ENCODE data around the gene MBD1.
"Not testable (repeated sequence)": the region's sequence is repeated elsewhere in the genome, so short reads cannot be mapped to it uniquely, and the experiment has no call there.

MBD1 gene

DNA sequence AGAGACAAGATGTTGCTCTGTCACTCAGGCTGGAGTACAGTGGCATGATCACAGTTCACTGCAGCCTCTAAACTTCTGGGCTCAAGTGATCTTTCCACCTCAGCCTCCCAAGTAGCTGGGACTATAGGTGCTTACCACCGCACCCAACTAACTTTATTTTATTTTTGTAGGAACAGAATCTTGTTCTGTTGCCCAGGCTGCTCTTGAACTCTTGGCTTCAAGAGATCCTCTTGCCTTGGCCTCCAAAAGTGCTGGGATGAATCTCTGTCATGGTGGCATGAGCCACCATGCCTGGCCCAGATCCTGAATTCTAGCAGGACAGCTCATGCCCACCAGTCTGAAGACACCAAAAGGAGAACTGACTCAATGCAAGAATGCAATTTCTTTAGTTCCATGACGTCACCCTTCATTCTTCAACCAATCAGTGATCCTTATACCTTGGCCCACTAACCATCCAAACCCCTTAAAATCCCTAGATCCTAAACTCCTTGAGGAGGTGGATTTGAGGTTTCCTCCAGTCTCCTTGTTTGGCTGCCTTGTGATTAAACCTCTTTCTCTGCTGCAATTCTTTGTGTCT, 31.8 kb upstream of the MBD1 start:
- TF ChIP-seq, protein P1, sequence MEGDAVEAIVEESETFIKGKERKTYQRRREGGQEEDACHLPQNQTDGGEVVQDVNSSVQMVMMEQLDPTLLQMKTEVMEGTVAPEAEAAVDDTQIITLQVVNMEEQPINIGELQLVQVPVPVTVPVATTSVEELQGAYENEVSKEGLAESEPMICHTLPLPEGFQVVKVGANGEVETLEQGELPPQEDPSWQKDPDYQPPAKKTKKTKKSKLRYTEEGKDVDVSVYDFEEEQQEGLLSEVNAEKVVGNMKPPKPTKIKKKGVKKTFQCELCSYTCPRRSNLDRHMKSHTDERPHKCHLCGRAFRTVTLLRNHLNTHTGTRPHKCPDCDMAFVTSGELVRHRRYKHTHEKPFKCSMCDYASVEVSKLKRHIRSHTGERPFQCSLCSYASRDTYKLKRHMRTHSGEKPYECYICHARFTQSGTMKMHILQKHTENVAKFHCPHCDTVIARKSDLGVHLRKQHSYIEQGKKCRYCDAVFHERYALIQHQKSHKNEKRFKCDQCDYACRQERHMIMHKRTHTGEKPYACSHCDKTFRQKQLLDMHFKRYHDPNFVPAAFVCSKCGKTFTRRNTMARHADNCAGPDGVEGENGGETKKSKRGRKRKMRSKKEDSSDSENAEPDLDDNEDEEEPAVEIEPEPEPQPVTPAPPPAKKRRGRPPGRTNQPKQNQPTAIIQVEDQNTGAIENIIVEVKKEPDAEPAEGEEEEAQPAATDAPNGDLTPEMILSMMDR (IDR thresholded peaks at IDR 0.05; ENCODE audit: low read depth, low read length): no peak
- no peak for DNase-seq (ENCODE audit: extremely low read depth, low read depth)

DNA sequence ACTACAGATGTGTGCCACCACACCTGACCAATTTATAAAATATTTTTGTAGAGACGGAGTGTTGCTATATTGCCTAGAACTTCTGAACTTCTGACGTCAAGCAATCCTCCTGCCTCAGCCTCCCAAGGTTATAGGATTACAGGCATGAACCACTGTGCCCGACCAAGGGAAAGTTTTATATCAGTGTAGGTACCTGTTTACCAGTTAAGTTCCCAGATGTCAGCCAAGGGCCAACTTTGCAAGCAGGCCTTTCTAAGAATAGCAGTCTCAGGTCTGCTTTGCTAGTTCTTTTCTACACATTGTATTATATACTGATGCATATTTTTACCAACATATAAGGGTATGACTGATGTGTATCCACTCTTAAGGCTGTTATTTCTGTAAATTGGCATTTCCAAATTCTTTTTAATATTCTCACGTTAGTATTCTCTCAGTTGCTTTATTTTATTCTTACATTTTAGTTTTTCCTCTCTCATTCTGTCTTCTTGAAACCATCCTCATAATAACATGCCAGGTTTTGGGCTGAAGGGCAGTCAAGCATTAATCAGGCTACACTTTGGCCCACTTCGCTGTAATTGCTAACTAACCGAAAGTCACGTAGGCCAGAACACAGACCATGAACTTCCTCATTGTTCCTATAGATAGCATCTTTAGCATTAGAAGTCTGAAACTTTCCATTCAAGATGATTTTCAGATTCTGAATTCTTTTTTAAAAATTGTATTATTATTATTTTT, 31.1 kb upstream of the MBD1 start:
- TF ChIP-seq, protein P1 (IDR thresholded peaks at IDR 0.05; ENCODE audit: low read depth, low read length): no peak
- no peak for DNase-seq (ENCODE audit: extremely low read depth, low read depth)

GRCh38 chr18:50311650-50312049, 30.3 kb upstream of the MBD1 start:
- no peak for DNase-seq (ENCODE audit: extremely low read depth, low read depth)
- TF ChIP-seq, protein P1 (IDR thresholded peaks at IDR 0.05; ENCODE audit: low read depth, low read length): no peak

GRCh38 chr18:50310080-50310479, 28.8 kb upstream of the MBD1 start:
- TF ChIP-seq, protein P1 (IDR thresholded peaks at IDR 0.05; ENCODE audit: low read depth, low read length): no peak
- DNase-seq (ENCODE audit: extremely low read depth, low read depth): no peak

DNA sequence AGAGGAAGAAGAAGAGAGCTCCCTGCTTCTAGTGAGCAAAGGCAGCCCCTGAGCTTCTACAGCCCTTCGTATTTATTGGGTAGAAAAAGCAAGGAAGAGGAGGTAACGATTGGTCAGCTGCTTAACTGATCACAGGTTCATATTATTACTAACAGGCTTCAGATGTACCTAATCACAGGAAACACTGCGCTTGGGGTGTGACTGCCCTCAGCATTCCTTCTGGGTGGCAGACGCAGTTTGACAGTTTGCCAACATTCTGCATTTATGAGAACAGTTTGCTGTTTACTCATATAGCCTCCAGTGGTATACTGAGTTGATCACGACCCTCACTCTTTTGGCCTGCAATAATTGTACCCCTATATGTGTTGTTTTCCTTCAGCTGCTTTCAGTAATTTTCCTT, 27.5 kb upstream of the MBD1 start:
- DNase-seq (ENCODE audit: extremely low read depth, low read depth): not testable (repeated sequence)

GRCh38 chr18:50307738-50308470, 26.6 kb upstream of the MBD1 start:
- peak; percentile 62 for DNase-seq (ENCODE audit: extremely low read depth, low read depth)
- TF ChIP-seq, protein P1 (IDR thresholded peaks at IDR 0.05; ENCODE audit: low read depth, low read length): no peak

- no peak for DNase-seq (ENCODE audit: extremely low read depth, low read depth)
- TF ChIP-seq, protein P1 (IDR thresholded peaks at IDR 0.05; ENCODE audit: low read depth, low read length): no peak
Observed at GRCh38 chr18:50307400-50307737, 26.0 kb upstream of the MBD1 start.

Data from AG09319 (cell line).